Prostate gland (tissue), 2 donors: ENCODE data around the gene STT3A.

Experiments
- POLR2A ChIP-seq: fragments of 450-650 bp; IDR thresholded peaks from one replicate; pipeline ENCODE4 v1.6.1; 2016; ENCODE audit warnings: antibody characterized with exemption, mild to moderate bottlenecking
- POLR2AphosphoS5 ChIP-seq: sonication (generic); formaldehyde crosslinking; IDR thresholded peaks from one replicate; pipeline ENCODE4 v1.6.1; 2017; ENCODE audit warnings: antibody characterized with exemption
- TF ChIP-seq, protein P1 (sequence below), 4 experiments: fragments of 200-600 bp in 2 of 4; fragments of 450-650 bp in 2 of 4; sonication (generic) in 2 of 4; IDR thresholded peaks; 1 replicate in 3 of 4; 2 replicates in 1 of 4; pipeline ENCODE4 v1.5.1; 2016 to 2019; ENCODE audit warnings: antibody characterized with exemption in 4 of 4, mild to moderate bottlenecking in 2 of 4, moderate library complexity in 2 of 4

DNA sequence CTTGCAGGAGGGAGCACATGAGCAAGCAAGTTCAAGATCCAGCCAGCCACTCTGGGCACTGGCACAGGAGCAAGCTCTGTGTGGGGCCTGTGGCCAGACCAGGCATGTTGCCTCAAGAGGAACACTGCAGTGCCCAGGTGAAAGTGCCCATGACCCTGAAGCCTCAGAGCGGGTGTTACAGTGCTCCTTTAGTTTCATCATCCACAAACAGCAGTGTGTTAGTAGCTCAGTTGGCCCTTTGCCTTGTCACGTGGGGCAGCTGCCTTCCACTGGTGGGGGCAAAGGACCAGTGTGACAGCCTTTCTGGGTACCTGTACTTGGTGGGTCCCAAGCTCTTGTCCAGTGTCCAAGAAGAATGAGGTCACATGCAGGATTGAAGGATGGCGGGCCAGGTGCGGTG, 26.4 kb upstream of the STT3A start:
- TF ChIP-seq POLR2A (no peak), POLR2AphosphoS5 (no peak)
- TF ChIP-seq, protein P1, sequence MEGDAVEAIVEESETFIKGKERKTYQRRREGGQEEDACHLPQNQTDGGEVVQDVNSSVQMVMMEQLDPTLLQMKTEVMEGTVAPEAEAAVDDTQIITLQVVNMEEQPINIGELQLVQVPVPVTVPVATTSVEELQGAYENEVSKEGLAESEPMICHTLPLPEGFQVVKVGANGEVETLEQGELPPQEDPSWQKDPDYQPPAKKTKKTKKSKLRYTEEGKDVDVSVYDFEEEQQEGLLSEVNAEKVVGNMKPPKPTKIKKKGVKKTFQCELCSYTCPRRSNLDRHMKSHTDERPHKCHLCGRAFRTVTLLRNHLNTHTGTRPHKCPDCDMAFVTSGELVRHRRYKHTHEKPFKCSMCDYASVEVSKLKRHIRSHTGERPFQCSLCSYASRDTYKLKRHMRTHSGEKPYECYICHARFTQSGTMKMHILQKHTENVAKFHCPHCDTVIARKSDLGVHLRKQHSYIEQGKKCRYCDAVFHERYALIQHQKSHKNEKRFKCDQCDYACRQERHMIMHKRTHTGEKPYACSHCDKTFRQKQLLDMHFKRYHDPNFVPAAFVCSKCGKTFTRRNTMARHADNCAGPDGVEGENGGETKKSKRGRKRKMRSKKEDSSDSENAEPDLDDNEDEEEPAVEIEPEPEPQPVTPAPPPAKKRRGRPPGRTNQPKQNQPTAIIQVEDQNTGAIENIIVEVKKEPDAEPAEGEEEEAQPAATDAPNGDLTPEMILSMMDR (IDR thresholded peaks at IDR 0.05): no peak
